ENCODE measurements around the gene UTS2B.

Gene UTS2B

DNA sequence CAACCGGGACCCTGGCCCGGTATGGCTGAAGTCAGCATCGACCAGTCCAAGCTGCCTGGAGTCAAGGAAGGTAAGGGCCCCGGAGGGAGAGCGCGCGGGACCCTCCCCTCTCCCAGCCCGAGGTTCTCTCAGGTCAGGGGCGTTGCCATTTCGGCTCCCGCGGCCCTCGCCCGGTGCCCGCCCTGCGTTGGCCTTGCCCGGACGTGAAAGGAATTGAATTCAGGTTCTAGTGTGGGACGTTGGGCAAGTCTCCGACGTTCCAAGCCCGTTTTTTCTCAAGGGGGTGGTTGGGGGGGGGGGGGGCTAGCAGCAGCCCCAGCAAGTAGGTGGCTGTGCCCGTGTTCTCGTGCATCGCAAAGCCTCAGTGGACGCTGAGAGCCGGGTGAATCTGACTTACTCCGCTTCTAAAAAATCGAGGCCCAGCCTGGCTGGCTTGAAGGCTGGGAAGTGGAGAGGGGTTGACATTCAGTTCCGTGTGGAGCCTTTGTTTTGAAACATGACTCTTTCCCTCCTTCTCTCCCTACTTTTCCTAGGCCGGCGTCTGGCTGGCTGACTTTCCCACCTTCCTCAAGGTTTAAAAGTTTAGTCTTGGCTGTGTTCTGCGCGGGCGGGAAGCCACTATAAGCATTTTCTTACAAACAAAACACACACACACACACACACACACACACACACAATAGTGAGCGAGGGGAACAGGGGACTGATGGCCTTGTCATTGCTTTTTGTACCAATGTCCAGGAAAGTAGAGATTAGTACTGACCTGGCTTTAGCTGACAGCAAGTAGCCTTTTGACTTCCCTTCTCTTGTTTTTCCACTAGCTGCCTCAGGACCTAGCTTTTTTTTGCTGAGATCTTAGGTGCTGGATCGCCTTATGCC lies at the start of gene UTS2B:
Gene UTS2B (minus strand): TSS at position 873 of the 876 bp plus-strand sequence. CDS start 48,337 bp downstream, outside the sequence.
- no peak for DNase-seq (ENCODE audit: low read depth in 1 of 2, low spot score in 1 of 2)

DNA sequence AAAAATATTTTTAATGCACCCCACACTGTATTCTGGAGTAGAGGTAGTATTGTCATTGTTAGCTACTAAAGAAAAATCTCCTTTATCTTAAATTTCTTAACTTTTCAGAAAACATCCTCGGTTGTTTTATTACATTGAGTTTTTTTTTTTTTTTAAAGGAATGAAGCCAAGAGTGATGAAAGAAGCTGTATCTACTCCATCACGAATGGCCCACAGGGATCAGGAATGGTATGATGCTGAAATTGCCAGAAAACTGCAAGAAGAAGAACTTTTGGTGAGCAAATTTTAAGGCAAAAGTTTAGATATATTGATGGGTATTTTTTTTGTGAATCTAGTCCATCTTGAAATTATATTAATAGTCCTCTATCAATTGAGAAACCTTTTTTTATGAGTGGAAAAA lies 49.7 kb upstream of the UTS2B start:
- DNase-seq (ENCODE audit: low read depth in 1 of 2, low spot score in 1 of 2): no peak

DNA sequence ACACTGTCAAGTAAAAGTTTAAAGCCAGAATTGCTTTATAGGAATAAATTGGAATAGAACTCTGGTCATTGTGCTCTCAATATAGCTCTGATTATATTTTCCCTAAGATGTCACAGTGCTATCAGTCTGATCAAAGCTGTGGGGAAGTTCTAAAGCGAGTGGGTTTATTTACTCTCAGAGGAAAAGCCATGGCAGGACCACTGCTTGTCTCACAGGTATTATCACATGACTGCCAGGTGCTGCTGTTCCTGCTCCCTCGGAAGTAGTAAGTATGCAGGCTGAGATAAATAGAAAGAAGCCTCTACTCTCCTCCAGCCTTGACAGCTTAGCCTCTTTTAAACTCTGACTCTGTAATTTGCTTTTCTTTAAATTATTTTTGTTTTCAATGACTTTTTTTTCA lies 49.1 kb upstream of the UTS2B start:
- DNase-seq (ENCODE audit: low read depth in 1 of 2, low spot score in 1 of 2): no peak

DNA sequence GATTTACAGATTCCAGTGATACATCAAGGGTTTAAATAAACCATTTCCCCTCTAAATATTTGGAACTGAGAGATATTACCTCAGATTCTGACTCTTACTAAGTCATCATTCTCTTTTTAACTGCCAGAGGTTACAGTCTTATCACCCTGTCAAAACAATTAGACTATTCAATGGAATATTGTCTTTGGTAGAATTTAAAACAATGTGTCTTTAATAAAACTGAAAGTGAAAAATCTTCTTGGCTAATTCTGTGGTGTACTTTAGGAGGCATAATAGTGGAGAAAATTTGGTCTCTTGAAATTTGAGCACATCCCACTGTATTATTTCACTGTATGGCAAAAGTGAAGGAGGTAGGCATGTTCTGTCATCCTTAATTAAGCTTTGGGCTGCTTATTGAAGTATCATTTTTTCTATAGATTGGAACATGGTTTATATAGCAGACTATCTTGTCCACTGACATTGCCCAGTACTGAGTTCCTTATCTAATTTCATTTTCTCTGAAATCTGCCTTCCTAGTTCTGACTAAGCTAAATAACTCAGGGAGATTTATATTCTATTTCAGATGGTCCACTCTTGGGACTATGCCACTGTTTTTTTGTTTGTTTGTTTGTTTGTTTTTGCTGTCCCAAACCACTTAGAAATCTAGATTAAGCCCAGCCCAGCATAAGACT lies 48.0 kb upstream of the UTS2B start:
- DNase-seq (ENCODE audit: low read depth in 1 of 2, low spot score in 1 of 2): no peak

DNA sequence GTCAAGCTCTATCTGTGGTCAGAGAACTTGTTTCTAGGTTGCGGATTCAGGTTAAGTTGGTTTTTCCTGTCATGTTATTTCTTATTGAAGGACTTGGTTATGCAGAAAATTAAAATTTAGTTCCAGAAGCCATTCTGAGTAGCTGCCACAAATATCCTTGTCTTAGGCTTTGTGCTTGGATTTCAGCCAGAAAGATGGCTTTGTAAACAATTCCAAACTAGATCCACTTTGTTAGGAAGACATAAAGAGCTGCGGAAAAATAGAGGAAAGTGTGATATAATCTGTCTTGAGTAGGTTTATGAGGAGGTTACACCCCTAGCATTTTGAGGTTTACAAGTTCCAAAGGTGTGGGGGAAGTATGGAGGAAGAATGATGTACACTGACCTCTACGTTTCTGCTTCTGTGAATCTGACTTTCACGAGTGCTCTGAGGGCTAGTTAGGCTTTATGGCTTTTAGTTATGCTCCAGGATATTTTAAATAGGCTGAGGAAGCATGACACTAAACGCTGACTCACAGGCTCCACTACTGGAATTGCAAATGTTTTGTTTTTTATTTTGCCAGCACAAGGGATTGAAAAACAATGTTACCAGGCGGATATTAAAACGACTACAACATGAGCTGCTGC lies 46.3 kb upstream of the UTS2B start:
- DNase-seq (ENCODE audit: low read depth in 1 of 2, low spot score in 1 of 2): no peak

DNA sequence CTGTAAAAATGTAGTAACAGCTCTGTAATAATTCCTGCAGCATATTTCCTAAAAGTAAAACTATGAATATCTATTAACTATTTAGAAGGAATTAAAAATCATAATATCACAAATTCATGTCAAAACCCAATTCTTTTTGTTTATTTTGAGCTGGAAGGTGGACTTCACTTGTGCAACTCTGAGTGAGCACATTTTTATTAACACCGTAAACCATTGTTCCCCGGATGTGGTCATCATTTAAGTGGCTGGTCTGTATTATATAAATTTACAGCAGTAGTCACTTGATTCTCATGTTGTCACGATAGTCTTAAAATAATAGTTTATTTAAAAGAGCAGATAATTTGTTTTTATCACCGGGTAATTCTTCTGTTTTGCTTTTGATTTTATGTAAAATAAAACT lies 43.0 kb upstream of the UTS2B start:
- DNase-seq (ENCODE audit: low read depth in 1 of 2, low spot score in 1 of 2): no peak

DNA sequence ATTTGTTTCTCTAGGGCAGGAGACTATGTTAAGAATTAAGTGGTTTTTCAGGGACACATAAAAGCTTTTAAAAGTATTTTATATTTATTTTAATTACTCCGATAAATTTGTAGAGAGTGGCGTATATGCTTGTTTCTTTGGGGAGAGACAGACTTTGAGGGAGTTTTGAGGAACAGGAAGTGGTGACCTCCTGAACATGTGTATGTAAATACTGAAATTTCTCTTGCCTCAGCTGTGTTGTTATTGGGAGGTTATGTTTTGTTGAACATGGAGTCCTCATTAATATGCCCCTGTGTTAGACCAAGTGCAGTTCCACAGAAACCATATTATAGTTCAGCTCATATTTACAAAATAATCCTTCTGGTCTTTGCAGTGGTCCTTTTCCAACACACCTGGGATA lies 41.8 kb upstream of the UTS2B start:
- DNase-seq (ENCODE audit: low read depth in 1 of 2, low spot score in 1 of 2): no peak

- no peak for DNase-seq (ENCODE audit: low read depth in 1 of 2, low spot score in 1 of 2)
Measured at GRCh38 chr3:191369616-191370010, 39.3 kb upstream of the UTS2B start.

DNA sequence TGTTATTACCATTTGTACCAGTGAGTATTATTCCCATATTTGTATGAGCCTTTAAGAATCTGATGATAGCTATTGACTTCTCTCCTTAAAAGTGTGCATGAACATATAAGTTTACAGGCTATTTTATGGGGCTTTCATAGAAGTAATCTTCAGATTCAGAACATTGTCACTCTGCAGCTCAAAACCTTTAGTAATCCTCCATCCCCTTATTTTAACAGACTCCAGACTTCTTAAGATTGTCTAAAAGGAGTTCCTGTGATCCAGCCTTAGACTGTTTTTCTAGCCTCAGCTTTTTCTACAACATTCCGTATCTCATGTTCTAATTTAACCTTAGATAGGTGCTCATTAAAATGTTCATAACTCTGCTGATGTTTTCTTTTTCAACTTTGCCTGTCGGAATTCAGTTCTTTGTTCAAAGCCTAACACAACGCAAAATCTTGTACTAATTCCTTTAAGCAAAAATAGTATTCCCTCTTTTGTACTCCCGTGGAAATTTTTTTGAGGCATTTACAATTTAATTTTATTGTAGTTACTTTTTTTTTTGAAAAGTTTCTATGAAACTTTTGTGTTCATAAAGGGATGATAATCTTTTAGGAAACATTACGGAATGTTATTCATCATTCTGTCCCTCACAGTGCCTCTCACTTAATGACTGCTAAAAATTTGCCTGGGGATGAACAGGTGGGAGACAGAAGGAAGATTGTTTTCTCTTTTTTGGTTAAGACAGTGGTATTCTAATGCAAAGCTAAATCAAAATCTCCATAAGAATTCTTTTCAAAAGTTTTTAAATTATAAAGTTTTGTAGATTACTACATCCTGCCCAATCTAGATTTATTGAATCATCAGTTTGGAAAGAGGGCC lies 38.7 kb upstream of the UTS2B start:
- no peak for DNase-seq (ENCODE audit: low read depth in 1 of 2, low spot score in 1 of 2)

DNA sequence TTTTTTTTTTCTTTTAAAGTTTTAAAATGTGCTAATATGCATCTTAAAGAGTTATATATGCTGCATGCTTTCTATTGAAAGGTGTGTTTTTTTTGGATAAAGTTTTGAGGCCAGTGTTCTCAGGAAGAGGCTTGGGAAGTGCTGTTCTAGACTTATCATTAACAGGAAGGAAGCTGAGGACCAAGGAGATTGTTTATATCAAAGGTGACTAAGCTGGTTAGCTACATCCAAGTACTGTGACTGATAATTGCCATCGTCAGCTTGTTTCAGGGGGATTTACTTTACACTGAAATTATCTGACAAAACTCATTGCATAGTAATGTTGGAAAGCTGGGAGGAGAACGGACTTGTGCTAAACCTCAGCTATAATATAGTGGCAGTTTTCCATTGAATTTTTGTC lies 36.3 kb upstream of the UTS2B start:
- no peak for DNase-seq (ENCODE audit: low read depth in 1 of 2, low spot score in 1 of 2)

DNA sequence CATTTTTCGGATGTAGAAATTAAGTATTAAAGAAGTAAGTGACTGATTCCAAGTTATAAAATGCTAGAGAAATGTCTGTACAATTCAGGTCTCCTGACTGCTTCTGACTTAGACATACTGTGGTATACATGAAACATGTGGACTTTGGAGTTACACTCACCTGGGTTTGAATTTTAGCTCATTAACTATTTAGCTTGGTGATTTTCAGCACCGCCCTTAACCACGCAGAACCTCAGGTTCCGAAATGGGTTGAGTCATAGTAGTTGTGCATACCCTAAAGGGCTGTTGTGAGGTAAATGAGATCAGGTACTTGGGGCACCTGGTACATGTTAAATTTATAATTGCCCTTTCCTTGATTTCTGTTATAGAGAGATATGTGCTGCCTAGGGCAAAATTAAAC lies 32.9 kb upstream of the UTS2B start:
- DNase-seq (ENCODE audit: low read depth in 1 of 2, low spot score in 1 of 2): no peak

DNA sequence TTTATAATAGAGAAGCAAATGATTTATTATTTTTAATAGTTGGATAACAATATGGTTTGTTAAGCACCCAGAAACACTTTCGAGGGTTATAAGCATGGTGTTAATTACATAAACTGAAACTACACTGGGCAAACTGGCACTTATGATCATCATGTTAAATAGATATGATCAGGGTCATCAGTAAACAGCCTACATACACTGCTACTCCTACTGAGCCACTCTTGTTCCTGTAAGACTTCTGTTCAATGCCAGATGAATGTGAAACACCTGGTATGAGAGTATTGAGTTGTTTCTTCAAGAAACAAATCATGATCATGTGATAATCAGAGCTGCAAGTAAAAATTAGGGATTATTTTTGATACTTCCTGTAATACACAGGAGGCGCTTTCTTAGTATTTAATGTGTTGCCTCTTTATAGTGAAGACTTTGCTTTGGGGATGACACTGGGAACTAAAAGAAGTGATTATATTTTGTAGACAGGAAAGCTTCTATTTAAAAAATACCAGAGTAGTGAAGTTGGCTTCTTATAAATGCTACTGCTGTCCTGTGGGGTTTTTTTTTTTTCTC lies 32.3 kb upstream of the UTS2B start:
- no peak for DNase-seq (ENCODE audit: low read depth in 1 of 2, low spot score in 1 of 2)

DNA sequence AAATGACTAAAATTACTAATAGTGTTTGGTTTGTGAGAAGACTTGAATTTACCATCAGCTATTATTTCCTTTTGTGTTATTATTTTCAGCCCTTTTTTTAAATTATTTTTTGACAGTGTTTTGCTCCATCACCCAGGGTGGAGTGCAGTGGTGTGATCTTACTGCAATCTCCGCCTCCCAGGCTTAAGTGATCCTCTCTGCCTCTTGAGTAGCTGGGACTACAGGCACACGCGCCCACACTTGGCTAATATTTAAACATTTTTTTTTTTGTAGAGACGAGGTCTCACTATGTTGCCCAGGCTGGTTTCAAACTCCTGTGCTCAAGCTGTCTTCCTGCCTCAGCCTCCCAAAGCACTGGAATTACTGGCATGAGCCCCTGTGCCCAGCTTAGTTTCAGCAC lies 31.7 kb upstream of the UTS2B start:
- no peak for DNase-seq (ENCODE audit: low read depth in 1 of 2, low spot score in 1 of 2)

DNA sequence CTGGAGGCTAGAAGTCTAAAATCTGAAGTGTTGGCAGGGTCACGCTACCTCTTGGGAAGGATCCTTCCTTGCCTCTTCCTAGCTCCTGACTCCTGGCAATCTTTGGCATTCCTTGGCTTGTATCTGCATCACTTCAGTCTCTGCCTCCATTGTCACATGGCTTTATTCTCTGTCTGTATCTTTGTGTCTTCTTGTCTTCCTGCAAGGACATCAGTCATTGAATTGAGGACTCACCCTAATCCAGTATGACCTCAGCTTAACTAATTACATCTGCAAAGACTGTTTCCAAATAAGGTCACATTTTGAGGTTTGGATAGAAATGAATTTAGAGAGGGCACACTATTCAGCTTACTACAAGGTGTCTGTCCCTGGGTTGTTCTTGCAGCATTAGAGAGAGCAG lies 31.1 kb upstream of the UTS2B start:
- DNase-seq (ENCODE audit: low read depth in 1 of 2, low spot score in 1 of 2): no peak

DNA sequence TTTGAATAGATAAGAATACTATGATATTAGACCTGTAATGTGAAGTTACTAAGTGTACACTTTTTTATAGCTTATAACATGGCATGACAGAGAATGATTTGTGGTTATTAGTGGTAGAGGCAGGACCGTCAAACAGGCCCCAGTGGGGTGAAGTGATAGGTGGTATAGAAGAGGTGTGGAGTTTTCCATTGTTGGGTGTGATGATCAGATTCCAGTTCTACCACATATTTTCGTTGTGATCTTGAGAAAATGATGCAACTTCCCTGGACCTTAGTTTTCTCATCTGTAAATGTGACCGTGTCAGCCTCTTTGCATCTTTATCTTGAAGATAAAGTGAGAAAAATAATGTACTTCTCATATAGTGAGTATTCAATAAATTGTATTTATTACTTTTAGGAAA lies 30.3 kb upstream of the UTS2B start:
- DNase-seq (ENCODE audit: low read depth in 1 of 2, low spot score in 1 of 2): no peak

DNA sequence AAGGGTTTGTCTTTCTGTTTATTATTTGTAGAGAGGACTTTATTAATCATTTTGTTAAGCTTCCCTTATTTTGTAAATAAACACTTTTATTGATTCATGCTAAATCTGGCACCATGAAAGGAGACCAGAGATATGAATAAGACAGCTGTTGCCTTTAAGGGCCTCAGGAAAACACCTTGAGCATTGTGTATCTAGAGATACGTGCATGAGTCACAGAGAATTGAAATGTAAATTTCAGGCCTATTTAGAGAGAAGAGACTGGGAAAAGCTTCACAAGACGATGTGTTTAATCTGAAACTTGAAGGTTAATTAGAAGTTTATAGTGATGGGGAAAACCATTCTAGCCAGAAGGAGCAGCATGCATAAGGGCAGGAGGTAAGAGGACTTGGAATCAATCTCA lies 28.6 kb upstream of the UTS2B start:
- DNase-seq (ENCODE audit: low read depth in 1 of 2, low spot score in 1 of 2): no peak

- DNase-seq (ENCODE audit: low read depth in 1 of 2, low spot score in 1 of 2): no peak
Measured at GRCh38 chr3:191357909-191358308, 27.6 kb upstream of the UTS2B start.

DNA sequence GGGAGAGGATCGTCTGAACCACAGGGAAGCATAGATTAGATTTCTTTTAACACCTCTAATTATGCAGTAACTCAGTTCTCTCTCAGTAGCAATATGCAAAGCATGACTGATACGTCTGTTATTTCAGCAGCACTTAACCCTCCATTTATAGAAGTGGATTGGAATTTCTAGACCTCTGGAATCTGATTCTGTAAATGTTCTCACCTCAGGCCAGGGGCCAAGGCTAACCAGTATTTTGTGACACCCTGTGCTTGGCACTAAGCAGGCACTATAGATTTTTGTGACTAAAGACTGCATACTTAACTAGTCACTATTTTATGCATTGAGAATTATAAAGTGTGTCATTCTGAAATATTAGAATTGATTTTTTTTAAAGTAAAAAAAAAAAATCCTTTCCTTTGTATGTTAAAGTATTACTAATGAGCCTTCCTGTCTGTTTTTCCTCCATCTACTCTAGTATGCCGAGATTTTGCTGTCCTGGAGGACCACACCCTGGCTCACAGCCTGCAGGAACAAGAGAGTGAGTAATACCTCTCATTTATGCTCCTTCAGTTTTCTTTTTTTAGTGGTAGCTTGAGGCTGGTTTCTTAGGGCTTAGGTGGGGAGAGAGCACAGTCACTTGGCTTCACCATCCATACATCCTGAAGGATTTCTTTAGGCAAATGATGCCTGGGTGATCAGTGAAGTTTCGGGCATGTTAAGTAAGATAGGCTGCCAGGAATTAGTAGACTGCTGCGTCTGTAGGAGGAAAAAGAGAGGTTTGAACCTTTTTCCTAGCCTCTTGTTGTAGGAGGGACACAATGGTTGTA lies 26.5 kb upstream of the UTS2B start:
- no peak for DNase-seq (ENCODE audit: low read depth in 1 of 2, low spot score in 1 of 2)

GRCh38 chr3:191355406-191355805 lies 25.1 kb upstream of the UTS2B start:
- no peak for DNase-seq (ENCODE audit: low read depth in 1 of 2, low spot score in 1 of 2)

All from stimulated activated CD4-positive, alpha-beta T cell treated with anti-CD3 and anti-CD28 coated beads, Interleukin-15, amount 100 ng/mL, for 1 hour (primary cell).